Hepatocyte (in vitro differentiated cells): ENCODE measurements around the gene PFKL. TPM values are rescaled to one million over a fixed set of nuclear protein-coding genes. Genes with fewer than 3 reads are reported as not detected.
A peak's percentile ranks its signal among the peaks of the same experiment; 100 is the strongest.

Source experiments
- DNase-seq: peaks from one replicate; pipeline ENCODE4 v3.0.0-alpha.2; 2016; ENCODE audit warnings: low spot score
- H2AFZ ChIP-seq: fragments of 200-600 bp; sonication (generic); 2 replicates; pipeline ENCODE4 v1.6.0; 2016; ENCODE audit warnings: antibody characterized with exemption, mild to moderate bottlenecking
- H3K27ac ChIP-seq: fragments of 200-600 bp; sonication (generic); 2 replicates; pipeline ENCODE4 v1.5.1; 2016; ENCODE audit warnings: mild to moderate bottlenecking
- H3K27me3 ChIP-seq: fragments of 200-600 bp; sonication (generic); 2 replicates; pipeline ENCODE4 v1.6.1; 2016
- H3K36me3 ChIP-seq: fragments of 200-600 bp; sonication (generic); replicated peaks from 2 replicates; pipeline ENCODE4 v1.5.1; 2016; ENCODE audit warnings: low read depth; ENCODE audit not compliant: insufficient read depth
- H3K4me1 ChIP-seq: fragments of 200-600 bp; sonication (generic); 2 replicates; pipeline ENCODE4 v1.5.1; 2016; ENCODE audit warnings: mild to moderate bottlenecking, moderate library complexity; ENCODE audit not compliant: insufficient read depth
- H3K4me2 ChIP-seq: fragments of 200-600 bp; sonication (generic); 2 replicates; pipeline ENCODE4 v1.6.0; 2016
- H3K4me3 ChIP-seq: fragments of 200-600 bp; sonication (generic); 2 replicates; pipeline ENCODE4 v1.5.1; 2016; ENCODE audit warnings: mild to moderate bottlenecking
- H3K79me2 ChIP-seq: fragments of 200-600 bp; sonication (generic); 2 replicates; pipeline ENCODE4 v1.6.0; 2017; ENCODE audit warnings: mild to moderate bottlenecking
- H3K9me2 ChIP-seq: fragments of 200-600 bp; sonication (generic); replicated peaks from 2 replicates; pipeline ENCODE4 v1.6.0; 2017; ENCODE audit warnings: mild to moderate bottlenecking; ENCODE audit not compliant: insufficient read depth
- H3K9me3 ChIP-seq: fragments of 200-600 bp; sonication (generic); 2 replicates; pipeline ENCODE4 v1.5.1; 2016; ENCODE audit warnings: low read depth, mild to moderate bottlenecking
- H4K20me1 ChIP-seq: fragments of 200-600 bp; sonication (generic); 2 replicates; pipeline ENCODE4 v1.6.0; 2016; ENCODE audit warnings: mild to moderate bottlenecking; ENCODE audit not compliant: insufficient read depth, poor library complexity, severe bottlenecking
- EZH2 ChIP-seq: fragments of 200-600 bp; sonication (generic); IDR thresholded peaks from 2 replicates; pipeline ENCODE4 v1.6.1; 2016; ENCODE audit warnings: antibody characterized with exemption, mild to moderate bottlenecking, borderline replicate concordance
- EZH2phosphoT487 ChIP-seq: fragments of 200-600 bp; sonication (generic); IDR thresholded peaks from one replicate; pipeline ENCODE4 v1.6.1; 2018; ENCODE audit warnings: antibody characterized with exemption, mild to moderate bottlenecking, low read depth, moderate library complexity; ENCODE audit not compliant: unreplicated experiment, severe bottlenecking
- WGBS: methylation state at CpG from one replicate; pipeline ENCODE4 v1.1.6; 2016; ENCODE audit warnings: low lambda C conversion rate; ENCODE audit errors: missing lambda C conversion rate; 5-methylcytosine and 5-hydroxymethylcytosine counted together
- polyA plus RNA-seq: library from polyadenylated mRNA; unstranded; fragments of >200 nt; fragmentation: Nextera tagmentation; extraction: Ambion mirVana; gene quantifications from 2 replicates; pipeline ENCODE4 v1.2.1, GENCODE V29; 2016
- total RNA-seq: library from RNA; depleted of rRNA; stranded (reverse); fragments of >200 nt; gene quantifications from 2 replicates; pipeline ENCODE4 v1.2.3, GENCODE V29; 2014
- TF ChIP-seq, protein P1 (sequence below): fragments of 200-600 bp; sonication (generic); IDR thresholded peaks from 2 replicates; pipeline ENCODE4 v1.5.1; 2016; ENCODE audit warnings: antibody characterized with exemption, mild to moderate bottlenecking; ENCODE audit not compliant: poor library complexity

Gene PFKL
- total and polyA plus RNA-seq, 2 experiments from 2014 or later: 140 to 205 TPM

DNA sequence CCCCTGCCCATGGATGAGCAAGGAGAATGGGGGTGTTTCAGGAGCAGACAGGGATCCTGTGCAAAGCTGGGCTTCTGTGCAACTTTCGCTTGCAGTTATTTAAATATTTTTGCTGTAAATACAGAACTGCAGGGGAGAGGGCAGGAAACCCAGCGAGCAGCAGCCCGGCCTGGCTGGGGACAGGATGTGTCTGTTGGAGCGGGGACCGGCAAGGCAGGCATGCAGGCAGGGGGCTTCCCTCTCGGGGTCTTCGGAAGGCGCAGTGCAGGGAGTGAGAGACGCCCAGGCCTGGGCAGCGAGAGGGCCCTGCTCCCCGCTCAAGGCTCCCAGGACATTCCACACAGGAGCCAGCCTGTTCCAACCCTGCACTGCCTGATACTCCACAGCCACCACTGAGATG lies 15.9 kb upstream of the PFKL start:
- no peak overlapping the region for H3K4me2 ChIP-seq
- H3K27me3 ChIP-seq: no peaks in the 10 kb centered on the region
- H3K79me2 ChIP-seq: no peaks in the 10 kb centered on the region
- no peaks in the 10 kb centered on the region for H3K9me3 ChIP-seq
- H3K36me3 ChIP-seq: no peaks in the 10 kb centered on the region
- no peak for DNase-seq
- no peak overlapping the region for H3K4me3 ChIP-seq
- H3K9me2 ChIP-seq: no peaks in the 10 kb centered on the region
- no peak overlapping the region for H3K27ac ChIP-seq
- H4K20me1 ChIP-seq: no peaks in the 10 kb centered on the region
- TF ChIP-seq EZH2 (no peak), EZH2phosphoT487 (no peak)
- TF ChIP-seq, protein P1, sequence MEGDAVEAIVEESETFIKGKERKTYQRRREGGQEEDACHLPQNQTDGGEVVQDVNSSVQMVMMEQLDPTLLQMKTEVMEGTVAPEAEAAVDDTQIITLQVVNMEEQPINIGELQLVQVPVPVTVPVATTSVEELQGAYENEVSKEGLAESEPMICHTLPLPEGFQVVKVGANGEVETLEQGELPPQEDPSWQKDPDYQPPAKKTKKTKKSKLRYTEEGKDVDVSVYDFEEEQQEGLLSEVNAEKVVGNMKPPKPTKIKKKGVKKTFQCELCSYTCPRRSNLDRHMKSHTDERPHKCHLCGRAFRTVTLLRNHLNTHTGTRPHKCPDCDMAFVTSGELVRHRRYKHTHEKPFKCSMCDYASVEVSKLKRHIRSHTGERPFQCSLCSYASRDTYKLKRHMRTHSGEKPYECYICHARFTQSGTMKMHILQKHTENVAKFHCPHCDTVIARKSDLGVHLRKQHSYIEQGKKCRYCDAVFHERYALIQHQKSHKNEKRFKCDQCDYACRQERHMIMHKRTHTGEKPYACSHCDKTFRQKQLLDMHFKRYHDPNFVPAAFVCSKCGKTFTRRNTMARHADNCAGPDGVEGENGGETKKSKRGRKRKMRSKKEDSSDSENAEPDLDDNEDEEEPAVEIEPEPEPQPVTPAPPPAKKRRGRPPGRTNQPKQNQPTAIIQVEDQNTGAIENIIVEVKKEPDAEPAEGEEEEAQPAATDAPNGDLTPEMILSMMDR: no peak
- H3K4me1 ChIP-seq: peaks cover 6% of the 10 kb centered on the region
- no peak overlapping the region for H2AFZ ChIP-seq
- 71% methylated on average over 11 of the region's 11 CpGs for WGBS

DNA sequence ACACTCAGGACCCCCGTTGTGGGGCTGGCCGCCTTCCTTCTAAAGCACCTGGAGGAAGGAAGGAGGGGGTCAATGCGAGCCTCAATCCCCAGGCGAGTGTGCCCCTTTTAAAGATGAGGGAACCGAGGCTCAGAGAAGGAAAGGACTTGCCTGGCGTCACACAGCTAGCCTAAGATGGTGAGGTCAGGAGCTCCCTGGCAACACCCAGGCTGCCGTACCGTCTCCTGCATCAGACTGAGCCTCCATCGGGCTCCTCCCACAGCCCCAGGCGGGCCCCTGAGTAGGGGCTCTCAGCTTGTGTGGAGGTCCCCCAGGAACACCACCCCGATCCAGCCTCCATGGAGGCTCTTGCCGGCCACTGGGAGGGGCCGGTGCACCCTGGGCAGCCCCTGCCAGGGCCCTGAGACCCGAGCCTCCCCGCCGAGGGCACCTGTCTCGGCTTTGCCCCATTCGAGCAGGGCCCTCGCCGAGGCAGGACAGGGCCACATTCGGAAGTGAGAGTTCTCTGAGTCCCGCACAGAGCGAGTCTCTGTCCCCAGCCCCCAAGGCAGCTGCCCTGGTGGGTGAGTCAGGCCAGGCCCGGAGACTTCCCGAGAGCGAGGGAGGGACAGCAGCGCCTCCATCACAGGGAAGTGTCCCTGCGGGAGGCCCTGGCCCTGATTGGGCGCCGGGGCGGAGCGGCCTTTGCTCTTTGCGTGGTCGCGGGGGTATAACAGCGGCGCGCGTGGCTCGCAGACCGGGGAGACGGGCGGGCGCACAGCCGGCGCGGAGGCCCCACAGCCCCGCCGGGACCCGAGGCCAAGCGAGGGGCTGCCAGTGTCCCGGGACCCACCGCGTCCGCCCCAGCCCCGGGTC lies 14.5 kb upstream of the PFKL start, which contains the start of gene AIRE:
Gene AIRE (plus strand): TSS at position 739 of the 855 bp plus-strand sequence. CDS start 131 bp downstream, outside the sequence.
- H3K79me2 ChIP-seq: no peaks in the 10 kb centered on the region
- no peaks in the 10 kb centered on the region for H3K36me3 ChIP-seq
- H4K20me1 ChIP-seq: no peaks in the 10 kb centered on the region
- H3K4me1 ChIP-seq: peaks cover 6% of the 10 kb centered on the region
- 53% methylated on average over 55 of the region's 56 CpGs for WGBS
- no peak within 1 kb of the TSS for H3K4me3 ChIP-seq
- no peak within 1 kb of the TSS for H2AFZ ChIP-seq
- peak within 1 kb of the TSS; percentile 64 for H3K4me2 ChIP-seq
- H3K27ac ChIP-seq: no peak within 1 kb of the TSS
- no peaks in the 10 kb centered on the region for H3K27me3 ChIP-seq
- TF ChIP-seq EZH2phosphoT487 (no peak), EZH2 (no peak)
- TF ChIP-seq, protein P1: no peak
- H3K9me3 ChIP-seq: no peaks in the 10 kb centered on the region
- no peaks in the 10 kb centered on the region for H3K9me2 ChIP-seq
- peak; percentile 57 for DNase-seq

DNA sequence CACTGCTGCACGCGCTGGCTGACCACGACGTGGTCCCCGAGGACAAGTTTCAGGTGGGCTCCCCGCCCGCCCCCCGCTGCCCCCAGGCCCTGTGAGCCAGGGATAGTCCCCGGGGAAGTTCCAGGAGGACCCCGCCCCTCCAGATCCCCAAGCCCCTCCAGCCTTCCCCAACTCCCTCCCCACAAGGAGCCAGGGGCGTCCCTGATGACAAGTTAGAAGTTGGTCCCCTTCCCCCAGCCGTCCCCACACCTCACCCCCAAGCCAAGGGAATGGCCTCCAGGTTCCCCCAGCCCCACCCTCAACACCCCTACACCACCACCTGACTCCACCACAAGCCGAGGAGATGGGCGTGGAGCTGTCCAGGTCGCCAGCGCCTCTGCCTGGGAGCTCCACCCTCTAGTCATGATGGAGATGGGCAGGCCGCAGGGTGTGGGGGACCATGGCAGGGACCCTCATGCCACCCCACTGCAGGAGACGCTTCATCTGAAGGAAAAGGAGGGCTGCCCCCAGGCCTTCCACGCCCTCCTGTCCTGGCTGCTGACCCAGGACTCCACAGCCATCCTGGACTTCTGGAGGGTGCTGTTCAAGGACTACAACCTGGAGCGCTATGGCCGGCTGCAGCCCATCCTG lies 13.7 kb upstream of the PFKL start:
- TF ChIP-seq, protein P1: no peak
- no peak for TF ChIP-seq EZH2
- no peak for TF ChIP-seq EZH2phosphoT487
- Histone ChIP-seq H3K4me1 (peaks cover 6% of the 10 kb centered on the region), H3K27me3 (no peaks in the 10 kb centered on the region), H3K27ac (no peak overlapping the region), H3K9me3 (no peaks in the 10 kb centered on the region), H3K4me3 (no peak overlapping the region), H4K20me1 (no peaks in the 10 kb centered on the region), H3K4me2 (peak overlapping the region; percentile 64), H3K36me3 (no peaks in the 10 kb centered on the region), H3K9me2 (no peaks in the 10 kb centered on the region), H3K79me2 (no peaks in the 10 kb centered on the region), H2AFZ (no peak overlapping the region)
- WGBS: 74% methylated on average over 19 of the region's 21 CpGs
- no peak for DNase-seq
